HepG2 (cell line): ENCODE data around the gene SPRED2. TPM values are rescaled to one million over a fixed set of nuclear protein-coding genes. Genes with fewer than 3 reads are reported as not detected.
A peak's percentile ranks its signal among the peaks of the same experiment; 100 is the strongest.

ENCODE experiments used
- ADNP ChIP-seq: sonication (generic); formaldehyde crosslinking; IDR thresholded peaks from 2 replicates; pipeline ENCODE4 v1.4.0; 2020; ENCODE audit warnings: missing genetic modification reagents
- EP300 ChIP-seq, 3 experiments: sonication (generic) in 1 of 3; formaldehyde crosslinking in 1 of 3; IDR thresholded peaks; 2 replicates each; pipeline versions ENCODE4 v1.5.1 to v1.6.1; 2011 to 2020; ENCODE audit warnings: low read depth in 2 of 3, low read length in 2 of 3, borderline replicate concordance in 1 of 3, improper control_type of control experiment in 1 of 3, mild to moderate bottlenecking in 1 of 3, missing genetic modification reagents in 1 of 3, moderate library complexity in 1 of 3
- HMG20B ChIP-seq: conservative IDR thresholded peaks from 2 replicates; pipeline ENCODE4 v1.6.1; 2016; ENCODE audit warnings: missing genetic modification reagents, missing compliant biosample characterization
- HMGA1 ChIP-seq: sonication (generic); formaldehyde crosslinking; conservative IDR thresholded peaks from 2 replicates; pipeline ENCODE4 v1.4.0; 2020; ENCODE audit warnings: missing genetic modification reagents
- HNRNPLL ChIP-seq: fragments of 200-400 bp; formaldehyde crosslinking; IDR thresholded peaks from 2 replicates; pipeline ENCODE4 v1.6.1; 2017; ENCODE audit warnings: mild to moderate bottlenecking, low read depth, low read length; ENCODE audit not compliant: poor library complexity, severe bottlenecking
- KLF12 ChIP-seq: sonication (generic); formaldehyde crosslinking; IDR thresholded peaks from 2 replicates; pipeline ENCODE4 v1.4.0; 2020; ENCODE audit warnings: missing genetic modification reagents, borderline replicate concordance
- MBNL3 ChIP-seq: fragments of 250-450 bp; sonication (Bioruptor Pico); conservative IDR thresholded peaks from 2 replicates; pipeline ENCODE4 v1.8.0; 2022; ENCODE audit warnings: mild to moderate bottlenecking, inconsistent platforms
- MZF1 ChIP-seq: sonication (generic); formaldehyde crosslinking; IDR thresholded peaks from 2 replicates; pipeline ENCODE4 v1.8.1; 2023; ENCODE audit warnings: mild to moderate bottlenecking, missing genetic modification reagents, borderline replicate concordance
- NAIF1 ChIP-seq: sonication (generic); formaldehyde crosslinking; IDR thresholded peaks from 2 replicates; pipeline ENCODE4 v1.5.0; 2020; ENCODE audit warnings: mild to moderate bottlenecking, missing genetic modification reagents, borderline replicate concordance
- NFE2L1 ChIP-seq: sonication (generic); formaldehyde crosslinking; IDR thresholded peaks from 2 replicates; pipeline ENCODE4 v1.4.0; 2020; ENCODE audit warnings: missing genetic modification reagents, mild to moderate bottlenecking, borderline replicate concordance
- ONECUT2 ChIP-seq: sonication (generic); formaldehyde crosslinking; IDR thresholded peaks from 2 replicates; pipeline ENCODE4 v1.4.0; 2020; ENCODE audit warnings: missing genetic modification reagents
- PCBP2 ChIP-seq: fragments of 200-400 bp; formaldehyde crosslinking; optimal IDR thresholded peaks from 2 replicates; pipeline ENCODE3; 2018; ENCODE audit warnings: low read length, low read depth; ENCODE audit not compliant: poor library complexity, severe bottlenecking
- RFXAP ChIP-seq: sonication (generic); formaldehyde crosslinking; IDR thresholded peaks from 2 replicates; pipeline ENCODE4 v1.4.0; 2020; ENCODE audit warnings: missing genetic modification reagents, borderline replicate concordance
- RXRA ChIP-seq: sonication (generic); formaldehyde crosslinking; IDR thresholded peaks from 2 replicates; pipeline ENCODE4 v1.5.1; 2020; ENCODE audit warnings: missing genetic modification reagents
- SALL2 ChIP-seq: sonication (generic); formaldehyde crosslinking; IDR thresholded peaks from 2 replicates; pipeline ENCODE4 v1.8.1; 2023; ENCODE audit warnings: mild to moderate bottlenecking, missing genetic modification reagents, inconsistent platforms
- U2AF1 ChIP-seq: fragments of 200-400 bp; formaldehyde crosslinking; optimal IDR thresholded peaks from 2 replicates; pipeline ENCODE3; 2017; ENCODE audit warnings: mild to moderate bottlenecking, low read depth, low read length
- ZFP41 ChIP-seq: sonication (generic); formaldehyde crosslinking; IDR thresholded peaks from 2 replicates; pipeline ENCODE4 v1.4.0; 2020; ENCODE audit warnings: mild to moderate bottlenecking, missing genetic modification reagents, borderline replicate concordance
- ZNF253 ChIP-seq: sonication (generic); formaldehyde crosslinking; IDR thresholded peaks from 2 replicates; pipeline ENCODE4 v1.8.0; 2022; ENCODE audit warnings: mild to moderate bottlenecking, missing genetic modification reagents, borderline replicate concordance
- ZNF337 ChIP-seq: sonication (generic); formaldehyde crosslinking; IDR thresholded peaks from 2 replicates; pipeline ENCODE4 v1.5.1; 2020; ENCODE audit warnings: missing genetic modification reagents, low read depth, mild to moderate bottlenecking, borderline replicate concordance
- ZNF44 ChIP-seq: sonication (generic); formaldehyde crosslinking; IDR thresholded peaks from 2 replicates; pipeline ENCODE4 v1.5.1; 2020; ENCODE audit warnings: mild to moderate bottlenecking, missing genetic modification reagents
- ZNF615 ChIP-seq: sonication (generic); formaldehyde crosslinking; IDR thresholded peaks from 2 replicates; pipeline ENCODE4 v1.5.0; 2020; ENCODE audit warnings: mild to moderate bottlenecking, missing genetic modification reagents, borderline replicate concordance
- ZNF629 ChIP-seq: sonication (generic); formaldehyde crosslinking; conservative IDR thresholded peaks from 2 replicates; pipeline ENCODE4 v1.5.0; 2020; ENCODE audit warnings: missing genetic modification reagents
- ZNF878 ChIP-seq: sonication (generic); formaldehyde crosslinking; IDR thresholded peaks from 2 replicates; pipeline ENCODE4 v1.8.1; 2023; ENCODE audit warnings: mild to moderate bottlenecking, missing genetic modification reagents, moderate library complexity
- polyA plus RNA-seq, 8 experiments: library from polyadenylated mRNA; depleted of rRNA in 3 of 8; stranded (reverse) in 7 of 8; unstranded in 1 of 8; fragments of >200 nt; fragmentation: Illumina TruSeq in 4 of 8; extraction: Trizol in 4 of 8; gene quantifications; 2 replicates each; pipeline versions ENCODE4 v1.2.1 to v1.2.3, GENCODE V29; 2011 to 2016; ENCODE audit warnings: low read depth in 4 of 8, missing spikeins in 1 of 8, mixed read lengths in 1 of 8; ENCODE audit not compliant: insufficient read depth in 1 of 8
- total RNA-seq, 5 experiments: library from RNA; depleted of rRNA; stranded (reverse); fragments of >200 nt; fragmentation: Illumina TruSeq; extraction: Trizol; gene quantifications; 2 replicates each; pipeline ENCODE4 v1.2.3, GENCODE V29; 2016; ENCODE audit warnings: low read depth in 1 of 5
- TF ChIP-seq, protein P1 (sequence below): IDR thresholded peaks from 2 replicates; pipeline ENCODE4 v1.6.1; 2016; ENCODE audit warnings: low read depth, control low read depth
- TF ChIP-seq, protein P2 (sequence below): sonication (generic); formaldehyde crosslinking; IDR thresholded peaks from 2 replicates; pipeline ENCODE4 v1.4.0; 2020; ENCODE audit warnings: mild to moderate bottlenecking, missing genetic modification reagents
- TF ChIP-seq, protein P3 (sequence below): IDR thresholded peaks from 2 replicates; pipeline ENCODE4 v1.6.1; 2018; ENCODE audit warnings: missing genetic modification reagents
- TF ChIP-seq, protein P4 (sequence below): sonication (generic); formaldehyde crosslinking; IDR thresholded peaks from 2 replicates; pipeline ENCODE4 v1.8.0; 2022; ENCODE audit warnings: missing genetic modification reagents, mild to moderate bottlenecking, borderline replicate concordance

The SPRED2 gene
- total and polyA plus RNA-seq, 2 of the 13 experiments (the other 11 are each of a cell fraction or from before 2014, with no cell fraction given): 13.0 to 37.0 TPM

DNA sequence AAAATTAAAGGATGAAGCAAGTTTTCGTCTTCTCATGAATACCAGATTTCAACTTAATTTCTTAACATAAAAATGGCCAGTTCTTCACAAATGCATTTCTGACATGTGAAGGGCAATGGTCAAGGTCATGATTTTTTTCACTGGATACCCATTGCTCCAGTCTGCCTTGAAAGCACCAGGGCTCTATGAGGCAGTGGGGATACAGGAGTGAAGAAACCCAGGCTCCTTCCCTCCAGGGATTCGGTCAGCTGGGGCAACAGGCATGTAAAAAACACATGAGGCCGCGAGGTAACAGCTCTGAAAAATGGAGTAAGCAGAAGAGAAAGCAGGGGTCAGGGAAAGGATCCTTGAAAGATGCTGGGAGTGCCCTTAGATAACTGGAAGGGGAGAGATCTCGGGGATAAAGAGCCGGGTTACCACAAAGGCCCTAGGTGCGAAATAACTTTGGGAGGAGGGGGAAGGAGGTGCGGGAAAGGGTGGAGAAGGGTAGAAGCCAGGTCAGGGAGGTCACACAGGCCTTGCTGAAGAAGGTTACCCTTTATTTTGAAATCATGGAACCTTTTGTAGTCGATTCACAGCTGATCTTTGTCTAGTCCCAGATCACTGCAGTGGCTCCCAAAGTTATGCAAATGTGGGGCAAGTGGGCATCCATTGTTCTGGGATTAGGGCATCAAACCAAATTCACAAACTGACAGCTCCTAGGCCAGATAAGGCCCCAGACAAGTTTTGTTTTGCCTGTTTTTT, 5.2 kb upstream of the SPRED2 start (continued):
- TF ChIP-seq, protein P1, sequence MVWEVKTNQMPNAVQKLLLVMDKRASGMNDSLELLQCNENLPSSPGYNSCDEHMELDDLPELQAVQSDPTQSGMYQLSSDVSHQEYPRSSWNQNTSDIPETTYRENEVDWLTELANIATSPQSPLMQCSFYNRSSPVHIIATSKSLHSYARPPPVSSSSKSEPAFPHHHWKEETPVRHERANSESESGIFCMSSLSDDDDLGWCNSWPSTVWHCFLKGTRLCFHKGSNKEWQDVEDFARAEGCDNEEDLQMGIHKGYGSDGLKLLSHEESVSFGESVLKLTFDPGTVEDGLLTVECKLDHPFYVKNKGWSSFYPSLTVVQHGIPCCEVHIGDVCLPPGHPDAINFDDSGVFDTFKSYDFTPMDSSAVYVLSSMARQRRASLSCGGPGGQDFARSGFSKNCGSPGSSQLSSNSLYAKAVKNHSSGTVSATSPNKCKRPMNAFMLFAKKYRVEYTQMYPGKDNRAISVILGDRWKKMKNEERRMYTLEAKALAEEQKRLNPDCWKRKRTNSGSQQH: no peak
- TF ChIP-seq HNRNPLL: no peak
- TF ChIP-seq, protein P2, sequence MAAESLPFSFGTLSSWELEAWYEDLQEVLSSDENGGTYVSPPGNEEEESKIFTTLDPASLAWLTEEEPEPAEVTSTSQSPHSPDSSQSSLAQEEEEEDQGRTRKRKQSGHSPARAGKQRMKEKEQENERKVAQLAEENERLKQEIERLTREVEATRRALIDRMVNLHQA (CRISPR knock-in tag): no peak
- no peak for TF ChIP-seq SALL2 (CRISPR knock-in tag)
- no peak for TF ChIP-seq HMGA1 (CRISPR knock-in tag)
- no peak for TF ChIP-seq U2AF1
- TF ChIP-seq, protein P3, sequence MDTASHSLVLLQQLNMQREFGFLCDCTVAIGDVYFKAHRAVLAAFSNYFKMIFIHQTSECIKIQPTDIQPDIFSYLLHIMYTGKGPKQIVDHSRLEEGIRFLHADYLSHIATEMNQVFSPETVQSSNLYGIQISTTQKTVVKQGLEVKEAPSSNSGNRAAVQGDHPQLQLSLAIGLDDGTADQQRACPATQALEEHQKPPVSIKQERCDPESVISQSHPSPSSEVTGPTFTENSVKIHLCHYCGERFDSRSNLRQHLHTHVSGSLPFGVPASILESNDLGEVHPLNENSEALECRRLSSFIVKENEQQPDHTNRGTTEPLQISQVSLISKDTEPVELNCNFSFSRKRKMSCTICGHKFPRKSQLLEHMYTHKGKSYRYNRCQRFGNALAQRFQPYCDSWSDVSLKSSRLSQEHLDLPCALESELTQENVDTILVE: no peak
- TF ChIP-seq MBNL3 (CRISPR knock-in tag): no peak
- no peak for TF ChIP-seq ZNF878 (CRISPR knock-in tag)
- TF ChIP-seq ZNF253 (CRISPR knock-in tag): no peak
- TF ChIP-seq ZNF615 (CRISPR knock-in tag): no peak
- TF ChIP-seq EP300 (IDR thresholded peaks at IDR 0.05; ENCODE audit: low read depth in 2 of 2, low read length in 2 of 2): no peak
- TF ChIP-seq EP300 (CRISPR knock-in tag; IDR thresholded peaks at IDR 0.05; ENCODE audit: borderline replicate concordance): no peak
- TF ChIP-seq ADNP (CRISPR knock-in tag): no peak
- TF ChIP-seq RXRA (CRISPR knock-in tag): no peak
- no peak for TF ChIP-seq ZNF337 (CRISPR knock-in tag)
- TF ChIP-seq NFE2L1 (CRISPR knock-in tag): no peak
- TF ChIP-seq PCBP2: no peak
- TF ChIP-seq, protein P4, sequence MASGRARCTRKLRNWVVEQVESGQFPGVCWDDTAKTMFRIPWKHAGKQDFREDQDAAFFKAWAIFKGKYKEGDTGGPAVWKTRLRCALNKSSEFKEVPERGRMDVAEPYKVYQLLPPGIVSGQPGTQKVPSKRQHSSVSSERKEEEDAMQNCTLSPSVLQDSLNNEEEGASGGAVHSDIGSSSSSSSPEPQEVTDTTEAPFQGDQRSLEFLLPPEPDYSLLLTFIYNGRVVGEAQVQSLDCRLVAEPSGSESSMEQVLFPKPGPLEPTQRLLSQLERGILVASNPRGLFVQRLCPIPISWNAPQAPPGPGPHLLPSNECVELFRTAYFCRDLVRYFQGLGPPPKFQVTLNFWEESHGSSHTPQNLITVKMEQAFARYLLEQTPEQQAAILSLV (CRISPR knock-in tag): no peak
- TF ChIP-seq ZNF44 (CRISPR knock-in tag): no peak
- peak; percentile 85 for TF ChIP-seq ZNF629 (CRISPR knock-in tag)
- TF ChIP-seq RFXAP (CRISPR knock-in tag): no peak
- TF ChIP-seq NAIF1: no peak
- no peak for TF ChIP-seq ONECUT2 (CRISPR knock-in tag)
- no peak for TF ChIP-seq HMG20B (CRISPR knock-in tag)
- TF ChIP-seq ZFP41 (CRISPR knock-in tag): no peak
- no peak for TF ChIP-seq MZF1 (CRISPR knock-in tag)
- no peak for TF ChIP-seq KLF12 (CRISPR knock-in tag)
